HUES64 (cell line): ENCODE measurements around the gene HPSE2.

ENCODE experiments used
- H3K27ac ChIP-seq: 2 replicates; pipeline ENCODE4 v1.7.0; 2013; ENCODE audit warnings: low read depth, low read length, inconsistent platforms
- H3K27me3 ChIP-seq: 2 replicates; pipeline ENCODE4 v1.6.1; 2013; ENCODE audit warnings: mild to moderate bottlenecking, low read length; ENCODE audit not compliant: insufficient read depth
- H3K36me3 ChIP-seq: 2 replicates; pipeline ENCODE4 v1.6.1; 2013; ENCODE audit warnings: mild to moderate bottlenecking, low read length; ENCODE audit not compliant: insufficient read depth
- H3K4me1 ChIP-seq: 2 replicates; pipeline ENCODE4 v1.6.1; 2013; ENCODE audit warnings: mild to moderate bottlenecking, low read length, moderate library complexity; ENCODE audit not compliant: insufficient read depth
- H3K4me3 ChIP-seq: 2 replicates; pipeline ENCODE4 v1.5.1; 2013; ENCODE audit warnings: mild to moderate bottlenecking, low read length, moderate library complexity
- H3K9ac ChIP-seq: 2 replicates; pipeline ENCODE4 v1.6.1; 2013; ENCODE audit warnings: mild to moderate bottlenecking, low read depth, low read length
- H3K9me3 ChIP-seq: 2 replicates; pipeline ENCODE4 v1.6.1; 2013; ENCODE audit warnings: low read depth, low read length; ENCODE audit not compliant: insufficient read depth
- WGBS: fragments of 150-250, 120-280 bp; methylation state at CpG from one replicate; pipeline ENCODE4 v1.1.7; 2013; ENCODE audit warnings: missing lambda C conversion rate; 5-methylcytosine and 5-hydroxymethylcytosine counted together

Gene HPSE2

GRCh38 chr10:98533241-98533640, 702.4 kb downstream of the HPSE2 start:
- WGBS = 62% methylated on average over 3 of the region's 3 CpGs
- no peak overlapping the region for H3K4me3 ChIP-seq
- no peaks in the 10 kb centered on the region for H3K36me3 ChIP-seq
- no peaks in the 10 kb centered on the region for H3K9me3 ChIP-seq
- H3K9ac ChIP-seq = no peak overlapping the region
- no peak overlapping the region for H3K27ac ChIP-seq
- H3K4me1 ChIP-seq = no peaks in the 10 kb centered on the region
- H3K27me3 ChIP-seq = no peaks in the 10 kb centered on the region

- Histone ChIP-seq H3K4me3 (no peak overlapping the region), H3K27me3 (no peaks in the 10 kb centered on the region), H3K4me1 (no peaks in the 10 kb centered on the region), H3K9me3 (no peaks in the 10 kb centered on the region), H3K36me3 (no peaks in the 10 kb centered on the region), H3K9ac (no peak overlapping the region), H3K27ac (no peak overlapping the region)
- 97% methylated on average over 9 of the region's 9 CpGs for WGBS
Measured at GRCh38 chr10:98528805-98529183, 706.9 kb downstream of the HPSE2 start.

GRCh38 chr10:98528166-98528804, 707.4 kb downstream of the HPSE2 start:
- Histone ChIP-seq H3K4me3 (no peak overlapping the region), H3K27ac (no peak overlapping the region), H3K9me3 (no peaks in the 10 kb centered on the region), H3K4me1 (no peaks in the 10 kb centered on the region), H3K27me3 (no peaks in the 10 kb centered on the region), H3K36me3 (no peaks in the 10 kb centered on the region), H3K9ac (no peak overlapping the region)
- WGBS = 92% methylated on average over 7 of the region's 8 CpGs

- WGBS = 94% methylated on average over 3 of the region's 3 CpGs
- H3K27me3 ChIP-seq = no peaks in the 10 kb centered on the region
- no peak overlapping the region for H3K9ac ChIP-seq
- no peaks in the 10 kb centered on the region for H3K4me1 ChIP-seq
- no peaks in the 10 kb centered on the region for H3K9me3 ChIP-seq
- H3K36me3 ChIP-seq = no peaks in the 10 kb centered on the region
- H3K27ac ChIP-seq = no peak overlapping the region
- H3K4me3 ChIP-seq = no peak overlapping the region
Measured at GRCh38 chr10:98525969-98526368, 709.7 kb downstream of the HPSE2 start.

GRCh38 chr10:98524124-98524523, 711.5 kb downstream of the HPSE2 start:
- Histone ChIP-seq H3K9ac (no peak overlapping the region), H3K4me3 (no peak overlapping the region), H3K27ac (no peak overlapping the region), H3K4me1 (no peaks in the 10 kb centered on the region; the same call in 1 of the 2 replicates), H3K36me3 (no peaks in the 10 kb centered on the region), H3K27me3 (no peaks in the 10 kb centered on the region), H3K9me3 (no peaks in the 10 kb centered on the region)
- 95% methylated on average over 7 of the region's 8 CpGs for WGBS

GRCh38 chr10:98519841-98520240, 715.8 kb downstream of the HPSE2 start:
- WGBS = 89% methylated on average over 2 of the region's 2 CpGs
- H3K4me3 ChIP-seq = no peak overlapping the region
- no peak overlapping the region for H3K27ac ChIP-seq
- no peaks in the 10 kb centered on the region for H3K36me3 ChIP-seq
- H3K9me3 ChIP-seq = no peaks in the 10 kb centered on the region
- no peak overlapping the region for H3K9ac ChIP-seq
- H3K4me1 ChIP-seq = no peaks in the 10 kb centered on the region; the same call in 1 of the 2 replicates
- no peaks in the 10 kb centered on the region for H3K27me3 ChIP-seq

- Histone ChIP-seq H3K4me1 (no peaks in the 10 kb centered on the region; the same call in 1 of the 2 replicates), H3K9me3 (no peaks in the 10 kb centered on the region), H3K4me3 (no peak overlapping the region), H3K36me3 (no peaks in the 10 kb centered on the region), H3K27ac (no peak overlapping the region), H3K27me3 (no peaks in the 10 kb centered on the region), H3K9ac (no peak overlapping the region)
- 49% methylated on average over 2 of the region's 2 CpGs for WGBS
Measured at GRCh38 chr10:98517672-98518071, 718.0 kb downstream of the HPSE2 start.

- Histone ChIP-seq H3K9ac (no peak overlapping the region), H3K9me3 (no peaks in the 10 kb centered on the region), H3K4me3 (no peak overlapping the region), H3K27me3 (no peaks in the 10 kb centered on the region), H3K4me1 (no peaks in the 10 kb centered on the region; the same call in 1 of the 2 replicates), H3K36me3 (no peaks in the 10 kb centered on the region), H3K27ac (no peak overlapping the region)
- 100% methylated on average over 1 of the region's 2 CpGs for WGBS
Measured at GRCh38 chr10:98516352-98516751, 719.3 kb downstream of the HPSE2 start.

GRCh38 chr10:98513704-98514103, 721.9 kb downstream of the HPSE2 start:
- no peaks in the 10 kb centered on the region for H3K9me3 ChIP-seq
- no peak overlapping the region for H3K9ac ChIP-seq
- no peaks in the 10 kb centered on the region for H3K36me3 ChIP-seq
- 94% methylated on average over 1 of the region's 1 CpG for WGBS
- no peak overlapping the region for H3K4me3 ChIP-seq
- no peak overlapping the region for H3K27ac ChIP-seq
- H3K4me1 ChIP-seq = no peaks in the 10 kb centered on the region
- no peaks in the 10 kb centered on the region for H3K27me3 ChIP-seq

GRCh38 chr10:98511876-98512275, 723.8 kb downstream of the HPSE2 start:
- 100% methylated on average over 1 of the region's 1 CpG for WGBS
- H3K4me3 ChIP-seq = no peak overlapping the region
- no peaks in the 10 kb centered on the region for H3K9me3 ChIP-seq
- no peaks in the 10 kb centered on the region for H3K36me3 ChIP-seq
- no peaks in the 10 kb centered on the region for H3K27me3 ChIP-seq
- no peak overlapping the region for H3K9ac ChIP-seq
- no peaks in the 10 kb centered on the region for H3K4me1 ChIP-seq
- no peak overlapping the region for H3K27ac ChIP-seq

- Histone ChIP-seq H3K27me3 (no peaks in the 10 kb centered on the region), H3K9ac (no peak overlapping the region), H3K27ac (no peak overlapping the region), H3K36me3 (no peaks in the 10 kb centered on the region), H3K4me1 (no peaks in the 10 kb centered on the region), H3K9me3 (no peaks in the 10 kb centered on the region), H3K4me3 (no peak overlapping the region)
- 95% methylated on average over 4 of the region's 4 CpGs for WGBS
Measured at GRCh38 chr10:98510412-98510995, 725.1 kb downstream of the HPSE2 start.
